Thyroid gland (tissue), 4 donors: ENCODE measurements around the gene EIF4B.
A peak's percentile ranks its signal among the peaks of the same experiment; 100 is the strongest.

Source experiments
- CTCF ChIP-seq, 6 experiments: fragments of 200-600 bp in 3 of 6; fragments of 450-650 bp in 3 of 6; sonication (generic) in 3 of 6; IDR thresholded peaks; one replicate each; pipeline ENCODE4 v1.5.1; 2016 to 2019; ENCODE audit warnings: antibody characterized with exemption in 6 of 6, mild to moderate bottlenecking in 2 of 6, inconsistent platforms in 1 of 6, moderate library complexity in 1 of 6
- POLR2A ChIP-seq, 2 donors: fragments of 450-650 bp; IDR thresholded peaks; one replicate each; pipeline ENCODE4 v1.6.1; 2017; ENCODE audit warnings: antibody characterized with exemption in 2 of 2, mild to moderate bottlenecking in 2 of 2, moderate library complexity in 1 of 2

DNA sequence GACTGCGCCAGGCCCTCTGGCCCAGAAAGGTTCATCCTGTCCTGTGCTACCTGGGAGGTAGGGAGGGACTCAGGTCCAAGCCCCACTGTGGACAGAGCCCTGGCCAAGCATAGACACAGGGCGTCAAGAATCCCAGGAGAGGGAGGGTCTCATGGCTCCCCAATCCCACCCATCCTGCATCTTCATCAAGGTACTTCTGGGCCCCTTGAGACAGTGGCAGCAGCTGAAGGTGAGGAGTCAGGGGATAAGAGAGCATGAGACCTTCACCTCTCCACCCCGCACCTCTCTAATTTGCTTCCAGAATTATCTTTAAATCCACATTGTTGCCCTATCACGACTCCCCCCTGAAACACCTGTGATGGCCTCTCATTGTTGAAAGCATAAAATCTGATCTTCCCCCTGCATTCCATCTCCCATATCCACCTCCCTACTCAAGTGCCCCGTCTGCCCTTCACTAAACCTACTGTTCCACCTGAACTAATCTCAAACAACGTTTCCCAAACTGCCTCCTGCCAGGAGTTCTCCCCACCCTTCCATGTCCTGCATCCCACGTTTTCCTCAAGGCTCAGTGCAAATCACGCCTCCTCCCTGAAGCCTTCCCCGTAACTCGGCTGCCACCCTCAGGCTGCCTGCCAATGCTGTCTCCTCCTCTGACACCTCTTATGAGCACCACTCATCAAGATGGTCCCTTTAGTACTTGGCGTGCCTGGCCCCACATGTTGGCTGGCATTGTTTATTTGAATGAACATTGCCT is 30.3 kb upstream of the EIF4B start:
- TF ChIP-seq CTCF (IDR thresholded peaks at IDR 0.05) (peak in 1 of 6 experiments; percentile 17), POLR2A (IDR thresholded peaks at IDR 0.05) (peak in 1 of 2 donors; percentile 25)
